ENCODE data around the gene PLA2G3. TPM values are rescaled to one million over a fixed set of nuclear protein-coding genes. Genes with fewer than 3 reads are reported as not detected.

The PLA2G3 gene
- total RNA-seq, 1 experiment from 2014 or later: not detected

DNA sequence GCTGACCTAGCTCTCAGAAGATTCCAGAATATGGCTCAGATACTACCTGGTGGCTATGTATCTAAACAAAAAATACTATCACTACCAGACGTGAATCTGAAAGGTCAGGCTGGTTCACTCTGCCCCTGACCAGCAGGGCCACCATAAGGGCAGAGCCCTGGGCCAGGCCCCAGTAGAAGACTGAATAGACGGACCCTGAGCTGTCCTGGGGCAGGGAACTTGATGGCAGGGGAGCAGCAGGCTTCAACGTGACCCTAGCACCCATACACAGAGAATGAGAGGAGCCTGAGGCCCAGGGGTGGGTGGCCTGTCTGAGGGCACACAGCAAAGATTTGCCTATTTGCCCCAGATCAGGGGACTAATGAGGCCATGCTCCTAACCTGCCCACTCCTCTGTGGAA, 13.0 kb upstream of the PLA2G3 start:
- ChIA-PET CTCF (interaction anchor here (0.9 kb wide), 1 partner anchor 46 kb away, joined by 4 read pairs; the partner anchor contains the start of gene SELENOM), RAD21 (ENCODE audit: low non-redundant PET in 1 of 2, low total read pairs in 2 of 2, uncharacterized antibody in 2 of 2, unreplicated experiment in 2 of 2) (no interaction called here)
- intact Hi-C loops (cut with micrococcal nuclease): no loop called here

More for the DNA sequence above, 13.0 kb upstream of the PLA2G3 start:
- H3K27me3 ChIP-seq (ENCODE audit: insufficient read depth, low read length): no peaks in the 10 kb centered on the region
- no peak overlapping the region for H3K4me2 ChIP-seq (ENCODE audit: low read length)
- no peak overlapping the region for H3K9ac ChIP-seq (ENCODE audit: low read length)
- no peak for TF ChIP-seq ELF1 (IDR thresholded peaks at IDR 0.05; ENCODE audit: borderline replicate concordance, low read depth)
- no peak for TF ChIP-seq YY1 (IDR thresholded peaks at IDR 0.05; ENCODE audit: extremely low read depth, insufficient replicate concordance, low read depth, low read length)
- TF ChIP-seq SRF (IDR thresholded peaks at IDR 0.05; ENCODE audit: low read depth): no peak
- TF ChIP-seq, protein P1, sequence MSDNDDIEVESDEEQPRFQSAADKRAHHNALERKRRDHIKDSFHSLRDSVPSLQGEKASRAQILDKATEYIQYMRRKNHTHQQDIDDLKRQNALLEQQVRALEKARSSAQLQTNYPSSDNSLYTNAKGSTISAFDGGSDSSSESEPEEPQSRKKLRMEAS (IDR thresholded peaks at IDR 0.05): no peak
- TF ChIP-seq TCF7L2 (IDR thresholded peaks at IDR 0.05; ENCODE audit: borderline replicate concordance, extremely low read depth, insufficient read depth, insufficient read length): no peak
- TF ChIP-seq, protein P2, sequence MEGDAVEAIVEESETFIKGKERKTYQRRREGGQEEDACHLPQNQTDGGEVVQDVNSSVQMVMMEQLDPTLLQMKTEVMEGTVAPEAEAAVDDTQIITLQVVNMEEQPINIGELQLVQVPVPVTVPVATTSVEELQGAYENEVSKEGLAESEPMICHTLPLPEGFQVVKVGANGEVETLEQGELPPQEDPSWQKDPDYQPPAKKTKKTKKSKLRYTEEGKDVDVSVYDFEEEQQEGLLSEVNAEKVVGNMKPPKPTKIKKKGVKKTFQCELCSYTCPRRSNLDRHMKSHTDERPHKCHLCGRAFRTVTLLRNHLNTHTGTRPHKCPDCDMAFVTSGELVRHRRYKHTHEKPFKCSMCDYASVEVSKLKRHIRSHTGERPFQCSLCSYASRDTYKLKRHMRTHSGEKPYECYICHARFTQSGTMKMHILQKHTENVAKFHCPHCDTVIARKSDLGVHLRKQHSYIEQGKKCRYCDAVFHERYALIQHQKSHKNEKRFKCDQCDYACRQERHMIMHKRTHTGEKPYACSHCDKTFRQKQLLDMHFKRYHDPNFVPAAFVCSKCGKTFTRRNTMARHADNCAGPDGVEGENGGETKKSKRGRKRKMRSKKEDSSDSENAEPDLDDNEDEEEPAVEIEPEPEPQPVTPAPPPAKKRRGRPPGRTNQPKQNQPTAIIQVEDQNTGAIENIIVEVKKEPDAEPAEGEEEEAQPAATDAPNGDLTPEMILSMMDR (IDR thresholded peaks at IDR 0.05 in 2 of 3, conservative IDR thresholded peaks at IDR 0.05 in 1 of 3; ENCODE audit: borderline replicate concordance in 1 of 3, insufficient read depth in 1 of 3, low read depth in 2 of 3, low read length in 2 of 3): no peak
- no peak for TF ChIP-seq ZFX (IDR thresholded peaks at IDR 0.05)
- TF ChIP-seq RAD21 (IDR thresholded peaks at IDR 0.05; ENCODE audit: low read depth): no peak
- no peak for TF ChIP-seq POLR2A (IDR thresholded peaks at IDR 0.05; ENCODE audit: borderline replicate concordance, extremely low read depth, insufficient read depth, insufficient read length)
- TF ChIP-seq JUND (IDR thresholded peaks at IDR 0.05): no peak
- no peak for TF ChIP-seq EGR1 (IDR thresholded peaks at IDR 0.05; ENCODE audit: low read depth)
- no peak for TF ChIP-seq EZH2phosphoT487 (IDR thresholded peaks at IDR 0.05; ENCODE audit: borderline replicate concordance)
- TF ChIP-seq, protein P3, sequence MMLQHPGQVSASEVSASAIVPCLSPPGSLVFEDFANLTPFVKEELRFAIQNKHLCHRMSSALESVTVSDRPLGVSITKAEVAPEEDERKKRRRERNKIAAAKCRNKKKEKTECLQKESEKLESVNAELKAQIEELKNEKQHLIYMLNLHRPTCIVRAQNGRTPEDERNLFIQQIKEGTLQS (IDR thresholded peaks at IDR 0.05): no peak
- TF ChIP-seq SIN3A (IDR thresholded peaks at IDR 0.05; ENCODE audit: low read depth): no peak
- BruUV-seq (replicated peaks): no TSS peak
- H3K9me3 ChIP-seq (ENCODE audit: control insufficient read depth in 1 of 2, insufficient read depth in 1 of 2, low read depth in 1 of 2, low read length in 2 of 2): no peaks in the 10 kb centered on the region
- H3K4me3 ChIP-seq (replicated peaks in 1 of 2; ENCODE audit: low read depth in 1 of 2, low read length in 2 of 2): no peak overlapping the region
- H3K9me2 ChIP-seq (ENCODE audit: insufficient read depth): no peaks in the 10 kb centered on the region
- H2AFZ ChIP-seq (ENCODE audit: low read depth, low read length, poor library complexity, severe bottlenecking): no peak overlapping the region
- no peaks in the 10 kb centered on the region for H3K79me2 ChIP-seq (ENCODE audit: insufficient read depth, low read length)
- no peaks in the 10 kb centered on the region for H4K20me1 ChIP-seq (ENCODE audit: insufficient read depth)
- no peaks in the 10 kb centered on the region for H3K36me3 ChIP-seq (ENCODE audit: control insufficient read depth in 1 of 2, insufficient read depth in 2 of 2, low read length in 2 of 2)
- H3K4me1 ChIP-seq (ENCODE audit: control insufficient read depth in 1 of 2, insufficient read depth in 2 of 2, low read length in 2 of 2): peaks cover 0 to 7% of the 10 kb centered on the region in 2 experiments; a peak in 1 of 4 replicates
- POLR2A ChIA-PET: no interaction called here
- H3K27ac ChIP-seq (ENCODE audit: low read depth, low read length): no peak overlapping the region
- ATAC-seq: no peak
- no peak for DNase-seq (ENCODE audit: low read depth, low spot score)

All from HCT116 (cell line).